CD4-positive, alpha-beta memory T cell (primary cell): Measurements from ENCODE around the gene LYL1. TPM values are rescaled to one million over a fixed set of nuclear protein-coding genes. Genes with fewer than 3 reads are reported as not detected.

ENCODE experiments used
- CTCF ChIA-PET: fragments of 350-600 bp; sonication (Branson Sonifier 250); formaldehyde crosslinking; loops from one replicate; lab custom pipeline; 2021; ENCODE audit warnings: inconsistent platforms; ENCODE audit not compliant: partially characterized antibody; lab: Charles Lee
- POLR2A ChIA-PET: fragments of 350-600 bp; sonication (Branson Sonifier 250); formaldehyde crosslinking; loops from one replicate; lab custom pipeline; 2021; ENCODE audit not compliant: partially characterized antibody; lab: Charles Lee
- DNase-seq, 5 donors: peaks; one replicate each; pipeline versions ENCODE4 v3.0.0 to v3.0.0-alpha.2; 2020 to 2022; ENCODE audit warnings: mixed read lengths in 1 of 5
- H3K27ac ChIP-seq: one replicate; pipeline ENCODE4 v1.7.0; 2013; ENCODE audit warnings: low read depth, low read length
- H3K27me3 ChIP-seq: 2 replicates; pipeline ENCODE4 v1.7.0; 2013; ENCODE audit warnings: mild to moderate bottlenecking, low read length, moderate library complexity; ENCODE audit not compliant: insufficient read depth
- H3K36me3 ChIP-seq: 2 replicates; pipeline ENCODE4 v1.7.0; 2013; ENCODE audit warnings: mild to moderate bottlenecking, low read length, moderate library complexity; ENCODE audit not compliant: insufficient read depth
- H3K4me1 ChIP-seq: 2 replicates; pipeline ENCODE4 v1.7.0; 2013; ENCODE audit warnings: mild to moderate bottlenecking, low read length, moderate library complexity; ENCODE audit not compliant: insufficient read depth
- H3K4me3 ChIP-seq, 2 donors: one replicate each; pipeline ENCODE4 v1.7.0; 2013; ENCODE audit warnings: low read length in 2 of 2, mild to moderate bottlenecking in 1 of 2
- H3K9me3 ChIP-seq, 2 donors: one replicate each; pipeline ENCODE4 v1.7.0; 2013; ENCODE audit warnings: low read length in 2 of 2, control low read depth in 1 of 2; ENCODE audit not compliant: control insufficient read depth in 1 of 2
- H3K27ac Mint-ChIP-seq, 7 donors: one replicate each; pipeline ENCODE4 v1.8.0; 2020 to 2021; ENCODE audit warnings: mixed read lengths in 7 of 7, mild to moderate bottlenecking in 6 of 7, inconsistent platforms in 3 of 7, moderate library complexity in 3 of 7
- H3K27me3 Mint-ChIP-seq, 2 donors: one replicate each; pipeline ENCODE4 v1.8.0; 2020 to 2021; ENCODE audit warnings: mixed read lengths in 2 of 2
- H3K36me3 Mint-ChIP-seq, 2 donors: one replicate each; pipeline ENCODE4 v1.8.0; 2020 to 2021; ENCODE audit warnings: mixed read lengths in 2 of 2, inconsistent platforms in 1 of 2, mild to moderate bottlenecking in 1 of 2
- H3K4me1 Mint-ChIP-seq, 4 donors: one replicate each; pipeline ENCODE4 v1.8.0; 2020 to 2021; ENCODE audit warnings: mixed read lengths in 4 of 4, mild to moderate bottlenecking in 1 of 4
- H3K4me3 Mint-ChIP-seq, 8 donors: one replicate each; pipeline ENCODE4 v1.8.0; 2020 to 2021; ENCODE audit warnings: mixed read lengths in 8 of 8, mild to moderate bottlenecking in 7 of 8, moderate library complexity in 6 of 8, inconsistent platforms in 3 of 8
- H3K9me3 Mint-ChIP-seq, 8 donors: one replicate each; pipeline ENCODE4 v1.8.0; 2020 to 2021; ENCODE audit warnings: mixed read lengths in 8 of 8, mild to moderate bottlenecking in 5 of 8, inconsistent platforms in 3 of 8, moderate library complexity in 1 of 8
- intact Hi-C: fragments of 100-400 bp; cut with micrococcal nuclease; formaldehyde crosslinking; loops from one replicate; pipeline ENCODE4 v1.15.1; 2023
- polyA plus RNA-seq, 2 donors: library from polyadenylated mRNA; unstranded; fragments of 300-500 nt; fragmentation: Illumina TruSeq; gene quantifications; one replicate each; pipeline ENCODE4 v1.2.3, GENCODE V29; 2021
- total RNA-seq, 2 experiments: library from RNA; stranded (reverse); gene quantifications; one replicate each; pipeline ENCODE4 v1.2.3, GENCODE V29; 2021

Gene LYL1
- total and polyA plus RNA-seq, 4 experiments from 2014 or later: 2.3 to 16.9 (median 12.8) TPM

DNA sequence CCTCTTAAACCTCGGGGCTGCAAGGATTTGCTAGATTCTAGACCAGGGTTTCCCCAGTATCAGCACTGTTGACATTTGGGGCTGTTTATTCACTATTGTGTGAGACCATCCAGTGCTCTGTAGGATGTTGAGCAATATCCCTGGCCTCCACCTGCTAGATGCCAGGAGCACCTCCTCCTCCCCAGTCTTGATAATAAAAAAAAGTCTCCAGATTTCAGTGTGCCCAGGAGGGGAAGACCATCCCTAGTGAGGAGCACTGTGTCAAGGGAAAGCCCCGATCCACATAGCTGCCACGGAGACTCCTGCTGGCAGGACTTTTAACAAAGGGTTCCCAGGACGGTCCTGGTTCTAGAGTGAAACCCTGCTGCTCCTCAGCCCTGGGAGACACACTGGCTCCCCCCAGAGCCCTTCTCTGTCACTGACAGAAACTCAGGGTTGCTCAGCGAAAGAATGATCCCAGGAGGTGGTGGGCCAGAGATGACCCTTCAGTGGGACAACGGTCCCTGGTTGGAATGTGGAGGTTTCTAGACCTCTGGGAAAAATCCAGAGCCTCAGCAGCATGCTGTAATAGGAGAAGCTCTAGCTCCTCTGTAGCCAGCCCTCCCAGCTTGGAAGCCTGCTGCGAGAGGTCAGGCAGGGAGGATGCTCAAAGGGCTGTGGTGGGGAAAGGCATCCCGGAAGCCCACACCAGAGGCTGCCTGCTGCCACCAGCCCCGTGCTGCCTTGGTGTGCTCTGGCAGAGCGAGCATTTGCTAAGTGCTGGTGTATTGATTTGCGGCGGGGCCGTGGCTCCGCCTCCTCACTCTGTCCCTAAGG, 20.3 kb downstream of the LYL1 start:
- peaks cover 8% of the 10 kb centered on the region for H3K4me1 ChIP-seq
- no peaks in the 10 kb centered on the region for H3K36me3 ChIP-seq
- peaks cover 0 to 9% (median 5%) of the 10 kb centered on the region in 4 donors for H3K4me1 Mint-ChIP-seq
- POLR2A ChIA-PET: no interaction called here
- no peak overlapping the region for H3K4me3 Mint-ChIP-seq
- H3K9me3 Mint-ChIP-seq: no peaks in the 10 kb centered on the region
- no peaks in the 10 kb centered on the region for H3K27me3 ChIP-seq
- no peaks in the 10 kb centered on the region for H3K9me3 ChIP-seq
- intact Hi-C loops: no loop called here
- DNase-seq: no peak
- H3K27ac Mint-ChIP-seq: no peak overlapping the region
- no peak overlapping the region for H3K27ac ChIP-seq
- no peaks in the 10 kb centered on the region for H3K36me3 Mint-ChIP-seq
- H3K27me3 Mint-ChIP-seq: peaks cover 0 to 3% of the 10 kb centered on the region in 2 donors
- CTCF ChIA-PET: no interaction called here
- no peak overlapping the region for H3K4me3 ChIP-seq

DNA sequence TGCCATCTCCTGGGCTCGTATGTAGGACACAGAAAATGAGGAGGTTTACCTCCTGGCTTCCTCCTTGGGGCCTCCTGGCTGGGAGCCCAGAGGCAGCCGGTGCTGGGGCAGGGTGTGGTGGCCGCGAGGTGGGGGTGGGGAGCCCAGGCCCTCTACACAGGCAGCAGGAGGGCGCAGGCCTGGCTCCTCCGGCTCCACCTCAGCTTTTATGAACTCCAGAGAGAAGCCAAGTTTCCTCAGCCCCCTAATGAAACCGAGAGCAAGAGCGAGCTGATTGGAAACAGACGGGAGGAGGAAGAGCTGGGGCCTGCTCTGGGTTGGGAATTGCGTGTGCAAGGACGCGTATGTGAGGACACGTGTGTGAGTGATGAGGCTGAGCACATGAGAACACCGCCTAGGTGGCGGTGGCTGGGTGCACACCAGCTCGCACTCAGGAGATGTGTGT, 23.1 kb downstream of the LYL1 start:
- Histone ChIP-seq H3K4me1 (peaks cover 8% of the 10 kb centered on the region), H3K27me3 (no peaks in the 10 kb centered on the region), H3K27ac (no peak overlapping the region), H3K9me3 (no peaks in the 10 kb centered on the region), H3K4me3 (no peak overlapping the region), H3K36me3 (no peaks in the 10 kb centered on the region)
- Mint-ChIP-seq H3K27ac (peak overlapping the region in 1 of 7 donors; percentile 22), H3K4me3 (no peak overlapping the region), H3K27me3 (no peaks in the 10 kb centered on the region), H3K9me3 (no peaks in the 10 kb centered on the region), H3K4me1 (no peaks in the 10 kb centered on the region), H3K36me3 (no peaks in the 10 kb centered on the region)
- intact Hi-C loops: no loop called here
- ChIA-PET POLR2A (no interaction called here), CTCF (interaction anchor here (2.3 kb wide), 1 partner anchor 18 kb away, joined by 11 read pairs; no protein-coding TSS in a partner anchor)
- no peak for DNase-seq

DNA sequence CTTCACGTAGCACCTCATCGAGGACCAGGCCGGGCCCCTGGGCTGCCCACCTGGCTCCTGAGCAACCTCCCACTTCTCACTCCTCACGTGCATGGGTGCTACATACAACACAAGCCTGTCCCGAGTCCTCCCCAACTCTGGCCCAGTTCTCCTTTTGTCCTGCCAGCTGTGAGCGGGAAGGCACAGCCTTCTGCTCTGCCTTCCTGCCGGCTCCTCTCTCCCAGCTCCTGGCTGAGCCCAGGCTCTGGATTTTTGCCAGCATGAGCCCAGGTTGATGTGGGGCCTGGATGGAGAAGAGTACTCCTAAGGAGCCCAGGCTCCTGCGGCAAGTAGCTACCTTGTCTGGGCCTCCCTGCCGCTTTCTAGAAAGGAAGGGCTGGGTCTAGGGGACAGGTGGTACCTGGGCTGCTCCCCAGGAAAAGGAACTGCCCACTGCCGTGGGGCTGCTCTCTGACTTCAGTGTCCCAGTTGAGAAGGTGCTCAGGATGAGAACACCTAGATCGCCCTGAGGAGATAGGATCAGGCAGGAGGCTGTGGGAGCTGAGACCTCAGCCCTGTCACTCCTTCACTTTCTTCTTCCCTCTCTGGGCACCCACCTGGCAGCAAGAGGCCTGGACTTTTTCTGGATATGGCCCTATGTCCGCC, 23.6 kb downstream of the LYL1 start:
- Mint-ChIP-seq H3K27ac (peak overlapping the region in 2 of 7 donors; percentile 22 to 68), H3K36me3 (no peaks in the 10 kb centered on the region), H3K4me3 (no peak overlapping the region), H3K4me1 (no peaks in the 10 kb centered on the region), H3K9me3 (no peaks in the 10 kb centered on the region), H3K27me3 (no peaks in the 10 kb centered on the region)
- CTCF ChIA-PET: interaction anchor here (2.3 kb wide), 1 partner anchor 18 kb away, joined by 11 read pairs; no protein-coding TSS in a partner anchor
- Histone ChIP-seq H3K4me1 (peaks cover 8% of the 10 kb centered on the region), H3K36me3 (no peaks in the 10 kb centered on the region), H3K9me3 (no peaks in the 10 kb centered on the region), H3K27me3 (no peaks in the 10 kb centered on the region), H3K4me3 (no peak overlapping the region), H3K27ac (no peak overlapping the region)
- no peak for DNase-seq
- intact Hi-C loops: no loop called here
- POLR2A ChIA-PET: no interaction called here

DNA sequence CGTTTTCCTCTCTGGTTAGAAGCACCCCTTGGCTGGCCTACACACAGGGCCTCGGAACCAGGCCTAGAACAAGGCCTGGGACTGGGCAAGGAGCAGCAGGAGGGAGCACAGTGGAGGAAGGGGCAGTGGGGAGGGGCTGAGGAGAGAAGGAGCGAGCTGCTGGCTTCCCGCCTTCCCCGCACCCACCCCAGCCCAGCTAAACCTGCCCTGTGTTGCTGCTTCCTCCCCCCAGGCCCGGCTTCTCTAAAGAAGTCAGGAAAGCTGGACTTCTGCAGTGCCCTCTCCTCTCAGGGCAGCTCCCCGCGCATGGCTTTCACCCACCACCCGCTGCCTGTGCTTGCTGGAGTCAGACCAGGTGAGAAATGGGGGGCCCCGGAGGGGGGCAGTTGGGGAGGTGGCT, 24.3 kb downstream of the LYL1 start:
- Mint-ChIP-seq H3K4me3 (no peak overlapping the region), H3K4me1 (no peaks in the 10 kb centered on the region), H3K9me3 (no peaks in the 10 kb centered on the region), H3K36me3 (no peaks in the 10 kb centered on the region), H3K27ac (peak overlapping the region in 1 of 7 donors; percentile 85), H3K27me3 (no peaks in the 10 kb centered on the region)
- intact Hi-C loops: no loop called here
- Histone ChIP-seq H3K4me1 (peaks cover 8% of the 10 kb centered on the region), H3K27me3 (no peaks in the 10 kb centered on the region), H3K9me3 (no peaks in the 10 kb centered on the region), H3K36me3 (no peaks in the 10 kb centered on the region), H3K27ac (no peak overlapping the region), H3K4me3 (no peak overlapping the region)
- DNase-seq: no peak
- POLR2A ChIA-PET: no interaction called here
- CTCF ChIA-PET: interaction anchor here (2.3 kb wide), 1 partner anchor 17 kb away, joined by 11 read pairs; no protein-coding TSS in a partner anchor

DNA sequence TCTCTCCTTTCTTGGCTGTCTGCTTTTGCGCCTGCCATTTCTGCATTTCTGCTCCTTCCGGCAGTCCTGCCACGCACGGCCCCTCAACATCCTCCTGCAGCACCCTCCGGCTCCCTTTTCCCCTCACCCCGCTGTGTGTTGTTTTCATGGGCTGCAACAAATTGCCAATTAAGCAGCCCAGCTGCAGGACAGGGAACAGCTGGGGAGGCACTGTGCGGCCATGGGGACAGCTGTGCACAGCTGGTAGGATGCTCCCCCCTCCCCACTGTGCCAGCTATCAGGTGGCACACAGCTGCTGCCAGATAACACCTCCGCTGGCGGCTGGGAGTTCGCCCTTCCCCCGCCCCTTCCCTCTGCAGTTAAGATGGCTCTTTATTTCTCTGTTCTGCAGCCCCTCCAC, 25.4 kb downstream of the LYL1 start:
- H3K27ac ChIP-seq: no peak overlapping the region
- H3K36me3 Mint-ChIP-seq: no peaks in the 10 kb centered on the region
- CTCF ChIA-PET: interaction anchor here (2.3 kb wide), 1 partner anchor 16 kb away, joined by 11 read pairs; no protein-coding TSS in a partner anchor
- DNase-seq: no peak
- no peak overlapping the region for H3K4me3 Mint-ChIP-seq
- H3K4me1 ChIP-seq: peaks cover 8% of the 10 kb centered on the region
- no peak overlapping the region for H3K4me3 ChIP-seq
- no peaks in the 10 kb centered on the region for H3K36me3 ChIP-seq
- H3K4me1 Mint-ChIP-seq: no peaks in the 10 kb centered on the region
- H3K9me3 Mint-ChIP-seq: no peaks in the 10 kb centered on the region
- H3K27ac Mint-ChIP-seq: peak overlapping the region in 1 of 7 donors; percentile 63
- no peaks in the 10 kb centered on the region for H3K27me3 ChIP-seq
- no peaks in the 10 kb centered on the region for H3K27me3 Mint-ChIP-seq
- intact Hi-C loops: no loop called here
- POLR2A ChIA-PET: no interaction called here
- no peaks in the 10 kb centered on the region for H3K9me3 ChIP-seq

DNA sequence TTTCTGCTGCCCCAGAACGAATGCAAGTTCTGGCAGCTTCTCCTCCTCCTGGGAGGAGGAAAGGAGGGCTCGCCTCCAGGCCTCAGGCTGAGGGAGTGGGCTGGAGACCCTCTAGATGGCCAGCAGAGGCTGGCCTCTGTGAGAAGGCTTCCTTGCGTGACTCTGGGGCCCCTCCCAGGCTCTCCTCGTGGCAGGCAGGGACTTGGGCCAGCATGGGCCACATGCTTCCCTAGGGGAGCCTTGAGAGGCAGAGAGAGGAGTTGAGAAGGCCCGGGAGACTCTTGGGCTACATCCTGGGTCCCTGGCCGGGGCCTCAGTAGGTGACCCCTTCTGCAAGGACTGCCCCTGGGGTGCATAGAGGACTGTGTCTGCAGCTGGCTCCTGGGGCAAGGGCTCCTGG, 25.9 kb downstream of the LYL1 start:
- Histone ChIP-seq H3K27ac (no peak overlapping the region), H3K27me3 (no peaks in the 10 kb centered on the region), H3K9me3 (no peaks in the 10 kb centered on the region), H3K4me1 (peaks cover 8% of the 10 kb centered on the region), H3K4me3 (no peak overlapping the region), H3K36me3 (no peaks in the 10 kb centered on the region)
- Mint-ChIP-seq H3K9me3 (no peaks in the 10 kb centered on the region), H3K36me3 (no peaks in the 10 kb centered on the region), H3K4me3 (no peak overlapping the region), H3K4me1 (no peaks in the 10 kb centered on the region), H3K27ac (no peak overlapping the region), H3K27me3 (no peaks in the 10 kb centered on the region)
- ChIA-PET CTCF (no interaction called here), POLR2A (no interaction called here)
- intact Hi-C loops: no loop called here
- no peak for DNase-seq

DNA sequence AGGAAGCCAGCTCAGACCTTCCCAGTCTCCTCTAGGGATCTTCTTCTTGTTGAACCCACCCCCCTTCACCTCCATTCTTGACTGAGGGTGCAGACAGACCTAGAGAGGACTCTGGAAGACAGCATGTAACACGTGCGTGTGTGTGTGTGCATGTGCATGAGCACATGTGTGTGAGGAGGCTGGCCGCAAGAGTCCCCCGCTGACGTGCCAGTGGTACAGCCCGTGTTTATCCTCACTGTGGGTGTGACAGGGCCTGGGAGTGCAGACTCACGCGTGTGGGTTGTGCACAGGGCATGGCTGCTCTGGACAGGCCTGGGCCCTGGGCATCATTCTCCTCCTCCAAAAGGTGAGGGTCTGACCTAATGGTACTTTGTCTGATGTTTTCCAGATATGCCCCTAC, 26.3 kb downstream of the LYL1 start:
- CTCF ChIA-PET: no interaction called here

More for the DNA sequence above, 26.3 kb downstream of the LYL1 start:
- Histone ChIP-seq H3K9me3 (no peaks in the 10 kb centered on the region), H3K4me3 (no peak overlapping the region), H3K27me3 (no peaks in the 10 kb centered on the region), H3K27ac (no peak overlapping the region), H3K4me1 (peaks cover 8% of the 10 kb centered on the region), H3K36me3 (no peaks in the 10 kb centered on the region)
- Mint-ChIP-seq H3K4me1 (no peaks in the 10 kb centered on the region), H3K36me3 (no peaks in the 10 kb centered on the region), H3K4me3 (no peak overlapping the region), H3K27me3 (no peaks in the 10 kb centered on the region), H3K27ac (no peak overlapping the region), H3K9me3 (no peaks in the 10 kb centered on the region)
- intact Hi-C loops: no loop called here
- POLR2A ChIA-PET: no interaction called here
- no peak for DNase-seq
